GM19193 (cell line): ENCODE results near the gene CALCOCO2.

Experiments used
- POLR2A ChIP-seq: IDR thresholded peaks from 4 replicates; pipeline ENCODE4 v1.6.1; 2011; ENCODE audit not compliant: insufficient read depth, insufficient read length; ENCODE audit errors: extremely low read depth

The CALCOCO2 gene

DNA sequence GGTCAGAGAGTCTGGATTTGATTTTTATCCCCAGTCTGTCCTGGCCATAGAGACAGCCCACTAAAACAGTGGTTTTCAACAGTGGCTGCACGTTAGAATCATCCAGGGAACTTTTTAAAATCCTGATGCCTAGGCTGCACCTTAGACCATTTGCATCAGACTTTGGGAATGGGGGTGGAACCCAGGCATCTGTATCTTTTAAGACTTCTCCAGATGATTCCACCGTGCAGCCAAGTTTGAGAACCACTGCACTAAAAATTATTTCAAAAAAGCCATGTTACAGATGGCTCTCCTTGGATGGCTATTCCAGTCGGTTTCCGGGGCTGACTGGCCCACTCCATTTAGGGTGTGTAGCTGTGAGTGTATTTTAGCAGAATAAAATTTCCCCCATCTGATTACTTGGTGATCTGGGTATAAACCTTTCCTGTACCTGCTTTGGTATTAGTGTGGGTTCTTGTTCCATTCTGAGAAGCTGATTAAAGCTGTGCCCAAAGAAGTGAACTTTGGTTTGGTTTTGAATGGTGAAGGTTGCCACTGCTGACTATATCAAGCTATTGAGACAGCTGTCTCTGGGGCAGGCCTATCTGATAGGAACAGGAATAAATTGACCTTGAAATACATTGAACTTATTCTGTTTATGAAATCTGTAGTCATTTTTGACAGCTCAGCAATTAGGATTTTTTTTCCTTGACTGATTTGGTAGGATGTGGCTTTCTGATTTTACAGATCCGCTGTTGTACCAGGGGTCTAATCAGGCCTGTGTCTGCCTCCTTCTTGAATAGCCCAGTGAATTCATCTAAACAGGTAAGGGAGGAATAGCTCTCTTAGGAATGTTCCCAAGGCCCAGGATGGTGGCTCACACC is 63.0 kb downstream of the CALCOCO2 start:
- no peak for TF ChIP-seq POLR2A

DNA sequence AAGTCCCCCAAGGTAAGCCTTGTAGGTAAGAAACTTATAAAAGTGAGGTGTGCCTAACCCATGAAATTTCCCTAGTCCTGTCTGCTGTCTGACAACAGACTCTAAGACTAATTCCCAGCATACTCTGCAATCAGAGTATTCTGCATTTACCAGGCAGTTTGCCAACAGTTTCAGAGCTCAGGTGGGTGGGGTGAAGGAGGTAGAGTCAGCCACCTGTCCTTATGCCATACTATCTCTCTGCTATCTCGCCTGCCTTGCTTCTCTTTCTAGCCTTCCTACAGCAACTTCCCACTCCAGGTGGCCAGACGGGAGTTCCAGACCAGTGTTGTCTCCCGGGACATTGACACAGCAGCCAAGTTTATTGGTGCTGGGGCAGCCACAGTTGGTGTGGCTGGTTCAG is 64.1 kb downstream of the CALCOCO2 start:
- no peak for TF ChIP-seq POLR2A

DNA sequence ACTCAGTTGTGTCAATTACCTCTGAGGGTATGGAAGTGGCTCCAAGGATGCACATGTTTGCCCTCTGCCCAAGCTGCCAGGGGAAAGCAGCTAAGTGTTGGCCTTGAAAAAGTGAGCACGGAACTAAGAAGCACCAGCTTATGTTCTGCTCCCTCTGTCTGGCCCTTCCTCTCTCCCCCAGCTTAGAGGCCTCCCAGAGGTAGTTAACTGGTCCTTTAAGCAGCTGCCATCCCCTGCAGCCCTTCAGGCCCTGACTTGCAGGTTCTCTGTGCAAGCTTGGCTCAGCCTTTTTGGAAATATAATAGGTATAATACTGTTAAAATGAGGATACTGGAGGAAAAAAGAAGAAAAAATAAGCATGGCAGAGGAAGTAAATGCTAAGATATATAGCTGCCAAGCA is 70.4 kb downstream of the CALCOCO2 start:
- no peak for TF ChIP-seq POLR2A

DNA sequence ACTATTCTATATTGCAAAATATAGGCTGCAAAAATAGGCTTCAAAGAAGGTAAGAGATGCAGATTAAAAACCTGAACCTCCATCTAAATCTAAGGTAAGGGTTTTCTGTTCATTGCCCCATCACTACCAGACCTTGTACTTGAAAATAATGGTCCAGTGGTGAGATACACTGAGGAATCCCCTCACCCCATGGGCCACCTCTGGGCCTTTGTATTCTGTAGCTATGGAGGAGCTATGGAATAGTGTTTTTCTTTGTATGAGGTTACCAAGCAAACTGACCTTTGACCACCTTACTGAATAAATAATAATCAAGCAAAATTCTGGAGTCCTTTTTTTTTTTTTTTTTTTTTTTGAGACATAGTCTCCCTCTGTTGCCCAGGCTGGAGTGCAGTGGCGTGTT is 72.6 kb downstream of the CALCOCO2 start:
- no peak for TF ChIP-seq POLR2A

DNA sequence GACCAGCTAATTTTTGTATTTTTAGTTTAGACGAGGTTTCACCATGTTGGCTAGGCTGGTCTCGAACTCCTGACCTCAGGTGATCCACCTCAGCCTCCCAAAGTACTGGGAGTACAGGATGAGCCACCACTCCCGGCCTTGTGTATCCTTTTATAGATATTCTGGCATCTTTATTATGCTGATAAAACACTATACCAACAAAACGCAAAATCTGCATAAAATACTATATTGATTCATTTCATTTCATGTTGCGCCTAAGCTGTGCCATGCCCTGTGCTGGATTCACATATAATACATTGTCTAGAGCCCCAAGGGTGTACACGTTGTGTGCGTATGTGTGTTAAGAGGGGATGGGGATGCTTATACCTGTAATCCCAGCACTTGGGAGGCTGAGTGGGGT is 73.6 kb downstream of the CALCOCO2 start:
- no peak for TF ChIP-seq POLR2A

DNA sequence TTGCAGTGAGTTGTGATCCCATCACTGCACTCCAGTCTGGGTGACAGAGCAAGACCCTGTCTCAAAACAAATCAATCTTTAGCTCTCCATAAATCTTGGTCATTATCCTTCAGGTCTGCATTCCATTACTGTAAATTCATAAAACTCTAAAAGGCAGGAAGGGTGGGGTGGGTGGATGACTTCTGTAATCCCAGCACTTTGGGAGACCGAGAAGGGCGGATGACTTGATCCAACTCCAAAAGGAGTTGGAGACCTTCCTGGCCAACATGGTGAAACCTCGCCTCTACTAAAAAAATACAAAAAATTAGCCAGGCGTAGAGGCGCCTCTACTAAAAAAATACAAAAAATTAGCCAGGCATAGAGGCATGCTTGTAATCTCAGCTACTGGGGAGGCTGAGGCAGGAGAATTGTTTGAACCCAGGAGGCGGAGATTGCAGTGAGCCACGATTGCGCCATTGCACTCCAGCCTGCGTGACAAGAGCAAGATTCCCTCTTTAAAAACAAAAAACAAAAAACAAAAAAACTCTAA is 75.2 kb downstream of the CALCOCO2 start:
- TF ChIP-seq POLR2A, result no peak

DNA sequence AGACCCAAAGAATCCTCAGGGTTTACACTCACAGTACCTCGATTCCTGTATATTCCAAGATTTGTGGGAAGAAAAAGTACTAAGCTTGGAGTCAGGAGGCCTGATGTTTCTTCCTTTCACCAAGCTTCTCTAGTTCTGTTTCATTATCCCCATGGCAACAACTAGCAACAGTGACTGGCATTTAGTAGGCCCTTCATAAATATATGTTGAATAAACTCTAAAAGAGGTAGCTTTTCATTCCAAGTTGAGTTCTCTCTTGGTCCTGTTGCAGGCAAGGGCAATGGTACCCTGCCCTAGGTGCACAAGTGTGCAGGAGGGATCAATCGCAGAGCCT is 76.8 kb downstream of the CALCOCO2 start:
- no peak for TF ChIP-seq POLR2A

DNA sequence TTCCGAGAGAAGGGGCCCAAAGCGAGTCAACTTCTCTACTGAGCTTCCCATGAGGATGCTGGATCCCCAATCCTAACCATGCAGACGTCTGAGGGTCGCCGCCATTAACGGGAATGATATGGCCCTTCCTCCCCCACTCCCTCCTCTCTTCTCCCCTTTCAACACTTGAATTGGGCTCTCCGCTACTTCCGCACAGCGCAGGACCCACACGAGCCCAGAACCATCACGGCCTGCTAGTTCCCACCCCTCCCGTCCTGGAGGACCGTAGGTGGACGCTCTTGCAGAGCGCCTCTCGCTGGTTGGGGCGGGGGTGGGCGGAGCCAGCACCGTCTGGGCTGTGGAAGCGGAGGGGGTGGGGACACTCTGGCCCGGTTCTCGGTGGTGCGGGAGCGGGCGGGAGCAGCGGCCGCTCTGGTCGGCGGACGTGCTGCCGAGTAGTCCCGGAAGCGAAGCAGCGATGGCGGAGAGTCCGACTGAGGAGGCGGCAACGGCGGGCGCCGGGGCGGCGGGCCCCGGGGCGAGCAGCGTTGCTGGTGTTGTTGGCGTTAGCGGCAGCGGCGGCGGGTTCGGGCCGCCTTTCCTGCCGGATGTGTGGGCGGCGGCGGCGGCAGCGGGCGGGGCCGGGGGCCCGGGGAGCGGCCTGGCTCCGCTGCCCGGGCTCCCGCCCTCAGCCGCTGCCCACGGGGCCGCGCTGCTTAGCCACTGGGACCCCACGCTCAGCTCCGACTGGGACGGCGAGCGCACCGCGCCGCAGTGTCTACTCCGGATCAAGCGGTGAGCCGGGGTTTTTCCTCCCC is 77.4 kb downstream of the CALCOCO2 start, which contains the start of gene UBE2Z:
Gene UBE2Z (plus strand): TSS at position 361 of the 797 bp plus-strand sequence. CDS start 97 bp downstream, at position 458.
- TF ChIP-seq POLR2A, result peak; percentile 92

DNA sequence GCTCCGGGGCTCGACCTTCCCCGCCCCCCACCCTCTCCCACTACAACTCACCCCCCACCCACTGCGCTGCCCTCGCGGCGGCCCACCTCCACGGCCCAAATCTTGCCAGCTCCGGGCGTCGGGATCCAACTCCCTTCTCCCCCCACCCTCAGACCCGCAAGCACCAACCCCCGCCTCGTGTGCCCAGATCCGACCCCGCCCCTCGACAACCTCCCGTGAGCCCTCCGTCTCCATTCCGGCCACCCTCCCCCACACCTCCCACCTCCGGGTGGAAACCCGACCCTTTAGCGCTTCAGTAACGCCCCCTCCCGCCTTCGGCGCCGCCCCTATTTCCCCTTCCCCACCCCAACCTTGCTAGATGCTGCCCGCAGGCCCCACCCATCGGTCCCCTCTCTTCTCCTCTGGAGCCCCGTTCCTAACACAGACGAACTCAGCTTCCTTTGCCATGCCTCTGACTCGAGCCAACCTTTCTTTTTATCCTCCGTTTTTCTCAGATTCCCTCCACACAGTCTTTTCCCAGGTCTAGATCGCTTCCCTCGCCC is 78.1 kb downstream of the CALCOCO2 start:
- no peak for TF ChIP-seq POLR2A

DNA sequence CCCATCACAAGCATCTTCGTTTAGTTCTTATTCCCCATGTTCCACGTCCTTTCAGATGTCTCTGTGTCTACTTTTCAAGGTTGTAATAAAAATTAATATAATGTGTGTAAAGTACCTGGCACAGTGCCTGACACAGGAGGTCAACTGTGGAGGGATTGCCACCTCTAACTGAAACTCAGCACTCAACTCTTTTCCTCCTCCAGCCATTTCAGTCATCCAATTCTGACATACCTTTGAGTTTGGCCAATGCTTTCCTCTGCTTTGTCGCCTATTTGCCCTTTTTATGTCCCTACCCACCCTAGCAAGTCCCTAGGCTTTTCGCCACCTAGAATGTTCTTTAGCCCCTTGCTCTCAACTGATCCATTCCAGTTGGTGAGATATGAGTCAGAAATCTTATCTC is 78.9 kb downstream of the CALCOCO2 start:
- TF ChIP-seq POLR2A, result no peak

DNA sequence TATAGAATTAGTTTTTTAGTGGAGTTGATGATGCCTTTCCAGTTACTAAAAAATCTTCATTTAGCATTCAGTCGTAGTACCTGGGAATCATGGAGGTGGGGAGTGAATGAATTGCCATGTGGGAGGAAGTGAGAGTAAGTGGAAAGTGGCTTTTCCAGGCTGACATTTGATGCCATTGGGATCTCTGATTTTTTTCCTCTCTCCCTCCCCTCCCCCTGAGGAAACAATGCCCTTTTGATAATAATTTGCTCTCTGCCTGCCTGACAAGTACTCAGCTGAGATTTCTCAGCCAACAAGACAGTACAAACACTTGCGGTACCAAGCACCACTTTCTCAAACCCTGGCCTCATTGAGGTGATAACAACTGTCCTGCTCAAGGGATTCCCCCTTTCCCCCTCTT is 79.5 kb downstream of the CALCOCO2 start:
- TF ChIP-seq POLR2A, result no peak

DNA sequence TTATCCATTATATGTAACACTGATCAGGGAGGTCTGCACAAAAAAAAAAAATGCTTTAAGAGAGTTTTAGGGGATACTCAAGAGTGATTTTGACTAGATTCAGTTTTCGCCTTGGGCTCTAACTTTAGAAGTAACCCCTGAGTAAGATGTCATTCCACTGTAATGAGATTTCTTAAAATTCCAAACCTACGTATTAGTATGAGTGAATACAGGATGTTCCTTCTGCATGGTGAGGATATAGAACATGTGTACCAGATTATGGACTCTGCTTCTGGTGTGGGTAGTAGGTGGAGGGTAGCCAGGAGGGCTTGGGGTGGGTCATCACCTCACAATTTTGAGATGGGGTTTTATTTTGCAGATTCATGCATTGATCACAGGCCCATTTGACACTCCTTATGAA is 81.6 kb downstream of the CALCOCO2 start:
- no peak for TF ChIP-seq POLR2A
